ENCODE measurements around the gene ANKRD61.
"Not testable (repeated sequence)": the region's sequence is repeated elsewhere in the genome, so short reads cannot be mapped to it uniquely, and the experiment has no call there.

ANKRD61 gene

DNA sequence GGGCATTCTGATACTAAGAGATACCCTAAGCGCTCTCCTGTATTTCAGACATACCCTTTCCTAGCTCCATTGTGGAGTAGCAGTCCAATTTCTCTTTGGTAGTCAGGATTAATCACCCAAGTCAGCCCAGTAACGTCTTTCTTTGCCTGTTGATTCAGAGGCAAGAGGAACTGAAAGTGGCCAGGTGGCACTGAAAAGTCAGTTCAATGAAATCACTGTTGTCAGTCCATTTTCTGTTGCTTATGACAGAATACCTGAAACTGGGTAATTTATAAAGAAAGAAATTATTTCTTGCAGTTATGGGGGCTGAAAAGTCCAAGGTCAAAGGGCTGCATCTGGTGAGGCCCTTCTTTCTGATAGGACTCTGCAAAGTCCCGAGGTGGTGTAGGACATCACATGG is 40.2 kb downstream of the ANKRD61 start:
- ATAC-seq = no peak
- TF ChIP-seq, protein P1, sequence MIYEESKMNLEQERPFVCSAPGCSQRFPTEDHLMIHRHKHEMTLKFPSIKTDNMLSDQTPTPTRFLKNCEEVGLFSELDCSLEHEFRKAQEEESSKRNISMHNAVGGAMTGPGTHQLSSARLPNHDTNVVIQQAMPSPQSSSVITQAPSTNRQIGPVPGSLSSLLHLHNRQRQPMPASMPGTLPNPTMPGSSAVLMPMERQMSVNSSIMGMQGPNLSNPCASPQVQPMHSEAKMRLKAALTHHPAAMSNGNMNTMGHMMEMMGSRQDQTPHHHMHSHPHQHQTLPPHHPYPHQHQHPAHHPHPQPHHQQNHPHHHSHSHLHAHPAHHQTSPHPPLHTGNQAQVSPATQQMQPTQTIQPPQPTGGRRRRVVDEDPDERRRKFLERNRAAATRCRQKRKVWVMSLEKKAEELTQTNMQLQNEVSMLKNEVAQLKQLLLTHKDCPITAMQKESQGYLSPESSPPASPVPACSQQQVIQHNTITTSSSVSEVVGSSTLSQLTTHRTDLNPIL (CRISPR knock-in tag; IDR thresholded peaks at IDR 0.05; ENCODE audit: low read depth) = no peak
- TF ChIP-seq, protein P2, sequence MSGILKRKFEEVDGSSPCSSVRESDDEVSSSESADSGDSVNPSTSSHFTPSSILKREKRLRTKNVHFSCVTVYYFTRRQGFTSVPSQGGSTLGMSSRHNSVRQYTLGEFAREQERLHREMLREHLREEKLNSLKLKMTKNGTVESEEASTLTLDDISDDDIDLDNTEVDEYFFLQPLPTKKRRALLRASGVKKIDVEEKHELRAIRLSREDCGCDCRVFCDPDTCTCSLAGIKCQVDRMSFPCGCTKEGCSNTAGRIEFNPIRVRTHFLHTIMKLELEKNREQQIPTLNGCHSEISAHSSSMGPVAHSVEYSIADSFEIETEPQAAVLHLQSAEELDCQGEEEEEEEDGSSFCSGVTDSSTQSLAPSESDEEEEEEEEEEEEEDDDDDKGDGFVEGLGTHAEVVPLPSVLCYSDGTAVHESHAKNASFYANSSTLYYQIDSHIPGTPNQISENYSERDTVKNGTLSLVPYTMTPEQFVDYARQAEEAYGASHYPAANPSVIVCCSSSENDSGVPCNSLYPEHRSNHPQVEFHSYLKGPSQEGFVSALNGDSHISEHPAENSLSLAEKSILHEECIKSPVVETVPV (CRISPR knock-in tag; IDR thresholded peaks at IDR 0.05) = no peak
- no peak for TF ChIP-seq ZC3H10 (CRISPR knock-in tag; IDR thresholded peaks at IDR 0.05)
- TF ChIP-seq, protein P3, sequence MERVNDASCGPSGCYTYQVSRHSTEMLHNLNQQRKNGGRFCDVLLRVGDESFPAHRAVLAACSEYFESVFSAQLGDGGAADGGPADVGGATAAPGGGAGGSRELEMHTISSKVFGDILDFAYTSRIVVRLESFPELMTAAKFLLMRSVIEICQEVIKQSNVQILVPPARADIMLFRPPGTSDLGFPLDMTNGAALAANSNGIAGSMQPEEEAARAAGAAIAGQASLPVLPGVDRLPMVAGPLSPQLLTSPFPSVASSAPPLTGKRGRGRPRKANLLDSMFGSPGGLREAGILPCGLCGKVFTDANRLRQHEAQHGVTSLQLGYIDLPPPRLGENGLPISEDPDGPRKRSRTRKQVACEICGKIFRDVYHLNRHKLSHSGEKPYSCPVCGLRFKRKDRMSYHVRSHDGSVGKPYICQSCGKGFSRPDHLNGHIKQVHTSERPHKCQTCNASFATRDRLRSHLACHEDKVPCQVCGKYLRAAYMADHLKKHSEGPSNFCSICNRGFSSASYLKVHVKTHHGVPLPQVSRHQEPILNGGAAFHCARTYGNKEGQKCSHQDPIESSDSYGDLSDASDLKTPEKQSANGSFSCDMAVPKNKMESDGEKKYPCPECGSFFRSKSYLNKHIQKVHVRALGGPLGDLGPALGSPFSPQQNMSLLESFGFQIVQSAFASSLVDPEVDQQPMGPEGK (CRISPR knock-in tag; IDR thresholded peaks at IDR 0.05; ENCODE audit: borderline replicate concordance) = no peak
- no peak for TF ChIP-seq ZFP3 (CRISPR knock-in tag; IDR thresholded peaks at IDR 0.05)
- no peak for TF ChIP-seq ARNTL (CRISPR knock-in tag; IDR thresholded peaks at IDR 0.05; ENCODE audit: borderline replicate concordance, low read depth)
- no peak for TF ChIP-seq ZNF565 (CRISPR knock-in tag; conservative IDR thresholded peaks at IDR 0.05; ENCODE audit: low read depth)

DNA sequence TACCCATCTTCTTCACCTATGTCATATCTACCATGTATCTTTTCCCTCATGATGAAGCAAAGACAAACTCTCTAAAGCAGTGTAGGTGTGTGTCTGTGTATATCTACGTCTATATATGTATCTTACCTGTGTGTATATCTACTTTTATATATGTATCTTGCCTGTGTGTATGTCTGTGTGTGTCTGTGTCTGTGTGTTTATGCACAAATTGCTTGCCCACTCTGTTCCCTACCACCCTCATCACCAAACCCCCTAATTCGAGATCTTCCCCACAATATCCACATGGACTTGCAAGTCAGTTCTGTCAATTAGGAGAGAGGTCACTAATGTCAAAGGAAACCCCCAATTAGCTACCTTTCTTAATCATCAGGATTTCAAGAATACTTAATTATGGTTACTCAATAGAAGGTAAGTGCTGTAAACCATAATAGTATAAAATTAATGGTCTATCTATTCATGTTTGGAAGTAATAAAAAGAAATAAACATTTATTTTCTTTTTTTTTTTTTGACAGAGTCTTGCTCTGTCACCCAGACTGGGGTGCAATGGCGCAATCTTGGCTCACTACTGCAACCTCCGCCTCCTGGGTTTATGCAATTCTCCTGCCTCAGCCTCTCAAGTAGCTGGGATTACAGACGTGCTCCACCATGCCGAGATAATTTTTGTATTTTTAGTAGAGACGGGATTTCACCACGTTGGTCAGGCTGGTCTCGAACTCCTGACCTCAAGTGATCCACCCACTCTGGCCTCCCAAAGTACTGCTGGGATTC is 43.6 kb downstream of the ANKRD61 start:
- ATAC-seq = no peak
- TF ChIP-seq ARNTL (CRISPR knock-in tag; IDR thresholded peaks at IDR 0.05; ENCODE audit: borderline replicate concordance, low read depth) (no peak), ISL1 (CRISPR knock-in tag; IDR thresholded peaks at IDR 0.05) (no peak), BACH2 (CRISPR knock-in tag; IDR thresholded peaks at IDR 0.05; ENCODE audit: borderline replicate concordance) (no peak), PPARA (CRISPR knock-in tag; IDR thresholded peaks at IDR 0.05; ENCODE audit: borderline replicate concordance) (no peak), GLIS3 (CRISPR knock-in tag; IDR thresholded peaks at IDR 0.05) (no peak), ESRRG (CRISPR knock-in tag; IDR thresholded peaks at IDR 0.05) (no peak), ZC3H10 (CRISPR knock-in tag; IDR thresholded peaks at IDR 0.05) (no peak), TCF4 (CRISPR knock-in tag; IDR thresholded peaks at IDR 0.05; ENCODE audit: borderline replicate concordance) (no peak), RARB (CRISPR knock-in tag; IDR thresholded peaks at IDR 0.05) (no peak), ZNF8 (CRISPR knock-in tag; IDR thresholded peaks at IDR 0.05) (no peak)
- TF ChIP-seq, protein P2 (CRISPR knock-in tag; IDR thresholded peaks at IDR 0.05) = no peak

DNA sequence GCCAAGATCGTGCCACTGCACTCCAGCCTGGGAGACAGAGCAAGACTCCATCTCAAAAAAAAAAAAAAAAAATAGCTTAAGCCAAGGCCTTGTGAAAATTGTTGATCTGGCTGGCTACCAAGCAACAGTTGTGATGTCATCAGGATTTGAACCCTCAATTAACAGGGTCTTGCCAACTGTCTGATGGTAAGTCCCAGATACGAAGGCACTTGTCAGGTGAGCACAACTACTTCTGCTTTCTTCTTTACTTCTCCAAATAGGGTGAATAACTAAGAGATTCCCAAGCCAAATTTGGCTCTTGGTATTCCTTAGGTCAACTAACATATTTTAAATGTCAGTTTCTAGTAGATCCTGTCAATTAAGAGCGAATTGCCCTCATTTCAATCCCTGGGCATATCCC is 47.4 kb downstream of the ANKRD61 start:
- no peak for ATAC-seq
- TF ChIP-seq ZFP30 (CRISPR knock-in tag; IDR thresholded peaks at IDR 0.05) (no peak), GLIS3 (CRISPR knock-in tag; IDR thresholded peaks at IDR 0.05) (no peak), ZC3H10 (CRISPR knock-in tag; IDR thresholded peaks at IDR 0.05) (no peak), TCF4 (CRISPR knock-in tag; IDR thresholded peaks at IDR 0.05; ENCODE audit: borderline replicate concordance) (no peak), TOX (CRISPR knock-in tag; IDR thresholded peaks at IDR 0.05; ENCODE audit: borderline replicate concordance) (no peak), ZNF565 (CRISPR knock-in tag; conservative IDR thresholded peaks at IDR 0.05; ENCODE audit: low read depth) (no peak), ZNF70 (CRISPR knock-in tag; IDR thresholded peaks at IDR 0.05) (no peak), ZNF8 (CRISPR knock-in tag; IDR thresholded peaks at IDR 0.05) (no peak), OSR1 (CRISPR knock-in tag; IDR thresholded peaks at IDR 0.05) (no peak), BACH2 (CRISPR knock-in tag; IDR thresholded peaks at IDR 0.05; ENCODE audit: borderline replicate concordance) (no peak), SNAI2 (CRISPR knock-in tag; IDR thresholded peaks at IDR 0.05) (no peak)
- TF ChIP-seq, protein P4, sequence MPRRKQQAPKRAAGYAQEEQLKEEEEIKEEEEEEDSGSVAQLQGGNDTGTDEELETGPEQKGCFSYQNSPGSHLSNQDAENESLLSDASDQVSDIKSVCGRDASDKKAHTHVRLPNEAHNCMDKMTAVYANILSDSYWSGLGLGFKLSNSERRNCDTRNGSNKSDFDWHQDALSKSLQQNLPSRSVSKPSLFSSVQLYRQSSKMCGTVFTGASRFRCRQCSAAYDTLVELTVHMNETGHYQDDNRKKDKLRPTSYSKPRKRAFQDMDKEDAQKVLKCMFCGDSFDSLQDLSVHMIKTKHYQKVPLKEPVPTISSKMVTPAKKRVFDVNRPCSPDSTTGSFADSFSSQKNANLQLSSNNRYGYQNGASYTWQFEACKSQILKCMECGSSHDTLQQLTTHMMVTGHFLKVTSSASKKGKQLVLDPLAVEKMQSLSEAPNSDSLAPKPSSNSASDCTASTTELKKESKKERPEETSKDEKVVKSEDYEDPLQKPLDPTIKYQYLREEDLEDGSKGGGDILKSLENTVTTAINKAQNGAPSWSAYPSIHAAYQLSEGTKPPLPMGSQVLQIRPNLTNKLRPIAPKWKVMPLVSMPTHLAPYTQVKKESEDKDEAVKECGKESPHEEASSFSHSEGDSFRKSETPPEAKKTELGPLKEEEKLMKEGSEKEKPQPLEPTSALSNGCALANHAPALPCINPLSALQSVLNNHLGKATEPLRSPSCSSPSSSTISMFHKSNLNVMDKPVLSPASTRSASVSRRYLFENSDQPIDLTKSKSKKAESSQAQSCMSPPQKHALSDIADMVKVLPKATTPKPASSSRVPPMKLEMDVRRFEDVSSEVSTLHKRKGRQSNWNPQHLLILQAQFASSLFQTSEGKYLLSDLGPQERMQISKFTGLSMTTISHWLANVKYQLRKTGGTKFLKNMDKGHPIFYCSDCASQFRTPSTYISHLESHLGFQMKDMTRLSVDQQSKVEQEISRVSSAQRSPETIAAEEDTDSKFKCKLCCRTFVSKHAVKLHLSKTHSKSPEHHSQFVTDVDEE (CRISPR knock-in tag; IDR thresholded peaks at IDR 0.05) = no peak

DNA sequence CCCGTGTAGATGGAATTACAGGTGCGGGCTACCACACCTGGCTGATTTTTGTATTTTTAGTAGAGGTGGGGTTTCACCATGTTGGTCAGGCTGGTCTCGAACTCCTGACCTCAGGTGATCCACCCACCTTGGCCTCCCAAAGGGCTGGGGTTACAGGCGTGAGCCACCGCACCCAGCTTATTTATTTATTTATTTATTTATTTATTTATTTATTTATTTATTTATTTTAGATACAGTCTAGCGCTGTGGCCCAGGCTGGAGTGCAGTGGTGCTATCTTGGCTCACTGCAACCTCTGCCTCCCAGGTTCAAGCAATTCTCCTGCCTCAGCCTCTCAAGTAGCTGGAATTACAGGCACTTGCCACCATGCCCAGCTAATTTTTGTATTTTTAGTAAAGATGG is 51.9 kb downstream of the ANKRD61 start:
- ATAC-seq = not testable (repeated sequence)

All from SK-N-SH treated with all-trans-retinoic acid at 6 μM for 48 hours (cell line).